K562 (cell line): Measurements from ENCODE around the gene SELENOM. TPM values are rescaled to one million over a fixed set of nuclear protein-coding genes. Genes with fewer than 3 reads are reported as not detected.
A peak's percentile ranks its signal among the peaks of the same experiment; 100 is the strongest.

Experiments
- ATAC-seq: fragments of 200-7000 bp; cut with Tn5 transposase; 3 replicates; pipeline ENCODE4 v1.9.1; 2020; ENCODE audit warnings: moderate library complexity
- BruUV-seq: library from RNA; stranded (reverse); fragments of 400-500 nt; replicated peaks from 2 replicates; lab custom pipeline; 2021; lab: Mats Ljungman, UMichigan
- CTCF ChIA-PET: fragments of 300-600 bp; formaldehyde crosslinking; extraction: SDS; loops from one replicate; lab custom pipeline; 2021; ENCODE audit warnings: low intra/inter-chr PET ratio; lab: Yijun Ruan, JAX
- POLR2A ChIA-PET: fragments of 300-600, 350-650 bp; sonication (Branson Sonifier 250); formaldehyde crosslinking; extraction: SDS; loops from one replicate; lab custom pipeline; 2021; ENCODE audit warnings: antibody characterized with exemption, inconsistent platforms; lab: Yijun Ruan, JAX
- DNase-seq, 4 experiments: peaks; one replicate each; pipeline versions ENCODE4 v3.0.0 to v3.0.0-alpha.2; 2011 to 2018; ENCODE audit warnings: low spot score in 3 of 4, mixed read lengths in 3 of 4; ENCODE audit errors: extremely low read depth in 1 of 4
- FAIRE-seq: peaks from 2 replicates; lab custom pipeline; 2011; peaks lifted over from hg19 to GRCh38; lab: Jason Lieb, UNC
- H2AFZ ChIP-seq: 2 replicates; pipeline ENCODE4 v1.6.0; 2011; ENCODE audit warnings: low read depth, low read length, control low read depth, inconsistent platforms
- H3K27ac ChIP-seq: fragments of 200-600 bp; 3 replicates; pipeline ENCODE4 v1.8.0; 2011; ENCODE audit warnings: low read depth, mild to moderate bottlenecking, control low read depth, inconsistent platforms, low read length, moderate library complexity, mixed read lengths; ENCODE audit errors: extremely low read depth
- H3K27me3 ChIP-seq, 2 experiments: fragments of 300-600 bp in 1 of 2; 2 replicates in 1 of 2; 3 replicates in 1 of 2; pipeline versions ENCODE4 v1.6.0 to v1.8.0; 2011; ENCODE audit warnings: inconsistent platforms in 2 of 2, low read length in 2 of 2, mild to moderate bottlenecking in 1 of 2, mixed read lengths in 1 of 2, moderate library complexity in 1 of 2; ENCODE audit not compliant: control insufficient read depth in 2 of 2, insufficient read depth in 2 of 2
- H3K36me3 ChIP-seq: fragments of 300-600 bp; 3 replicates; pipeline ENCODE4 v1.8.0; 2011; ENCODE audit warnings: mild to moderate bottlenecking, low read length, inconsistent platforms; ENCODE audit not compliant: control insufficient read depth, insufficient read depth
- H3K4me1 ChIP-seq, 2 experiments: fragments of 200-600 bp in 1 of 2; replicated peaks in 1 of 2; 2 replicates in 1 of 2; 3 replicates in 1 of 2; pipeline versions ENCODE4 v1.5.1 to v1.8.0; 2011; ENCODE audit warnings: inconsistent platforms in 2 of 2, low read length in 2 of 2, mild to moderate bottlenecking in 1 of 2, mixed read lengths in 1 of 2, moderate library complexity in 1 of 2; ENCODE audit not compliant: control insufficient read depth in 2 of 2, insufficient read depth in 2 of 2
- H3K4me2 ChIP-seq: 2 replicates; pipeline ENCODE4 v1.6.1; 2011; ENCODE audit warnings: low read length, control low read depth, inconsistent platforms, mixed read lengths; ENCODE audit not compliant: insufficient read depth
- H3K4me3 ChIP-seq: fragments of 200-600 bp; sonication (generic), shearing (Covaris generic); 2 replicates; pipeline ENCODE4 v1.5.1; 2016; ENCODE audit warnings: control low read depth, inconsistent platforms
- H3K79me2 ChIP-seq: fragments of 200-600 bp; 3 replicates; pipeline ENCODE4 v1.8.0; 2011; ENCODE audit warnings: low read length, inconsistent platforms; ENCODE audit not compliant: control insufficient read depth, insufficient read depth
- H3K9ac ChIP-seq, 2 experiments: 2 replicates each; pipeline versions ENCODE4 v1.6.0 to v1.6.1; 2011; ENCODE audit warnings: low read depth in 2 of 2, low read length in 2 of 2, control low read depth in 1 of 2, inconsistent platforms in 1 of 2, mild to moderate bottlenecking in 1 of 2, mixed read lengths in 1 of 2; ENCODE audit not compliant: insufficient read depth in 1 of 2
- H3K9me1 ChIP-seq: one replicate; pipeline ENCODE4 v1.6.0; 2011; ENCODE audit warnings: inconsistent platforms, mild to moderate bottlenecking, low read length, moderate library complexity; ENCODE audit not compliant: control insufficient read depth, insufficient read depth
- H3K9me3 ChIP-seq: replicated peaks from 2 replicates; pipeline ENCODE4 v1.5.1; 2011; ENCODE audit warnings: low read depth, low read length, inconsistent platforms; ENCODE audit not compliant: control insufficient read depth, insufficient read depth
- H4K20me1 ChIP-seq: replicated peaks from 2 replicates; pipeline ENCODE4 v1.6.1; 2011; ENCODE audit warnings: low read length, inconsistent platforms, mixed read lengths; ENCODE audit not compliant: control insufficient read depth, insufficient read depth
- AFF1 ChIP-seq, 2 experiments: fragments of 450-650 bp; IDR thresholded peaks; 2 replicates each; pipeline ENCODE4 v1.6.1; 2018; ENCODE audit warnings: mild to moderate bottlenecking in 2 of 2, low read depth in 1 of 2; ENCODE audit not compliant: partially characterized antibody in 2 of 2
- BCOR ChIP-seq: fragments of 450-650 bp; IDR thresholded peaks from 2 replicates; pipeline ENCODE4 v1.6.1; 2016
- ESRRA ChIP-seq: fragments of 450-650 bp; IDR thresholded peaks from 2 replicates; pipeline ENCODE4 v1.6.1; 2014; ENCODE audit warnings: low read depth, mild to moderate bottlenecking, moderate library complexity, borderline replicate concordance
- GTF2B ChIP-seq: IDR thresholded peaks from 2 replicates; pipeline ENCODE4 v1.6.1; 2011; ENCODE audit not compliant: insufficient read length; ENCODE audit errors: extremely low read depth
- PTRF ChIP-seq: fragments of 450-650 bp; IDR thresholded peaks from 2 replicates; pipeline ENCODE4 v1.6.1; 2016; ENCODE audit warnings: mild to moderate bottlenecking, missing genetic modification characterization, missing compliant biosample characterization
- RBM25 ChIP-seq: fragments of 200-400 bp; formaldehyde crosslinking; IDR thresholded peaks from 2 replicates; pipeline ENCODE4 v1.6.1; 2018; ENCODE audit warnings: low read length, low read depth, moderate library complexity; ENCODE audit not compliant: severe bottlenecking
- SUPT5H ChIP-seq: fragments of 450-650 bp; IDR thresholded peaks from 2 replicates; pipeline ENCODE4 v1.6.1; 2016
- ZKSCAN8 ChIP-seq: fragments of 200-800 bp; sonication (Bioruptor generic); IDR thresholded peaks from 2 replicates; pipeline ENCODE4 v1.6.1; 2016; ENCODE audit warnings: missing genetic modification characterization, missing compliant biosample characterization
- ZNF311 ChIP-seq: fragments of 250-450 bp; sonication (Bioruptor Pico); IDR thresholded peaks from 2 replicates; pipeline ENCODE4 v1.4.0; 2020; ENCODE audit warnings: mild to moderate bottlenecking, moderate library complexity
- WGBS: fragments of 100-300 bp; shearing (Covaris generic); methylation state at CpG from one replicate; pipeline ENCODE4 v1.1.6; 2016; ENCODE audit warnings: low coverage, mixed read lengths; ENCODE audit not compliant: insufficient coverage; ENCODE audit errors: missing lambda C conversion rate; 5-methylcytosine and 5-hydroxymethylcytosine counted together
- in situ Hi-C: fragments of 300-500 bp; cut with MboI; formaldehyde crosslinking; loops from 4 replicates; pipeline ENCODE4 v1.15.0; 2018; ENCODE audit warnings: inconsistent platforms, mixed read lengths
- intact Hi-C: fragments of 100-400 bp; cut with micrococcal nuclease; formaldehyde crosslinking; loops from 2 replicates; pipeline ENCODE4 v1.14.2; 2022
- polyA plus RNA-seq, 8 experiments: library from polyadenylated mRNA; depleted of rRNA in 4 of 8; stranded (reverse) in 5 of 8; unstranded in 3 of 8; fragments of >200 nt; fragmentation: Nextera tagmentation in 2 of 8; fragmentation: Illumina TruSeq in 1 of 8; extraction: Ambion mirVana in 2 of 8; extraction: Trizol in 1 of 8; gene quantifications; 2 replicates each; pipeline versions ENCODE4 v1.2.1 to v1.2.3, GENCODE V29; 2011 to 2014; ENCODE audit warnings: inconsistent platforms in 1 of 8, missing spikeins in 1 of 8
- total RNA-seq, 7 experiments: library from RNA; depleted of rRNA in 6 of 7; stranded (reverse); fragments of >200 nt in 6 of 7; fragmentation: Illumina TruSeq in 2 of 7; extraction: Trizol in 2 of 7; gene quantifications; 2 replicates each; pipeline versions ENCODE4 v1.2.1 to v1.2.3, GENCODE V29; 2011 to 2021; ENCODE audit warnings: low replicate concordance in 1 of 7

The SELENOM gene
- total and polyA plus RNA-seq, 9 of the 15 experiments (the other 6 are each of a cell fraction or from before 2014, with no cell fraction given), result 1.2 to 10.6 (median 3.7) TPM

DNA sequence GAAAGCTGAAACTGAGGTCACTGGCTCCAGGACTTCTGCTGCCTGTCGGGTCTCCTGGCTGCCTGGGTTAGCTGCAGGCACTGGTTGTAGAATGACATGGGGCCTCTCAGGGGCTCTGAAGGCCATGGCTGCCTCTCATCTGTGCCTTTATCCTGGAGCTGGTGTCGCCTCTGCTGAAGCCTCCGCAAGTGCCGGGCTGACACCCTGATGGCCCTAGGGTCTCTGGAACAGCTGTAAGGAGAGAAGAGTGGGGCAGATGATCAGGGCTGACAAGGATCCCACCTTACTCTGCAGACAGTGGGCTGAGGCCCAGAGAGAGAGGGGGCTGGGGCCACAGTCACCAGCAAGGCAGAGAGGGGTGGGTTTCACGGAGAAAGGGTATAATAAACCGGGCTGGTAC, 28.3 kb upstream of the SELENOM start (continued):
- no peak for TF ChIP-seq AFF1 (IDR thresholded peaks at IDR 0.05; ENCODE audit: low read depth in 1 of 2, partially characterized antibody in 2 of 2)
- TF ChIP-seq, all 486 proteins: peak for 0

GRCh38 chr22:31134688-31135087, 27.3 kb upstream of the SELENOM start:
- Histone ChIP-seq H3K27ac (no peak overlapping the region), H3K79me2 (no peaks in the 10 kb centered on the region), H3K4me1 (peaks cover under 1 to 11% of the 10 kb centered on the region in 2 experiments; a peak in 4 of 5 replicates), H2AFZ (no peak overlapping the region), H3K27me3 (no peaks in the 10 kb centered on the region), H3K9ac (no peak overlapping the region), H3K36me3 (no peaks in the 10 kb centered on the region), H3K9me1 (no peaks in the 10 kb centered on the region), H3K4me2 (no peak overlapping the region), H4K20me1 (no peaks in the 10 kb centered on the region), H3K9me3 (no peaks in the 10 kb centered on the region), H3K4me3 (no peak overlapping the region)
- ATAC-seq, result no peak
- no peak for DNase-seq
- in situ Hi-C loops (no loop called here), intact Hi-C loops (no loop called here)
- FAIRE-seq, result no peak
- no TSS peak for BruUV-seq
- CTCF ChIA-PET, result no interaction called here
- POLR2A ChIA-PET, result interaction anchor here (0.6 kb wide), 1 partner anchor 100 kb away, joined by 3 read pairs; no protein-coding TSS in a partner anchor
- no peak for TF ChIP-seq PTRF (tag)
- TF ChIP-seq GTF2B, result no peak
- peak; percentile 47; the same call in 1 of the 2 replicates for TF ChIP-seq BCOR
- TF ChIP-seq ESRRA, result peak; percentile 78; the same call in 1 of the 2 replicates
- TF ChIP-seq ZKSCAN8 (CRISPR knock-in tag), result no peak
- peak; percentile 84 for TF ChIP-seq RBM25
- no peak for TF ChIP-seq SUPT5H
- TF ChIP-seq ZNF311, result no peak
- WGBS, result 56% methylated on average over 3 of the region's 4 CpGs
